Naive thymus-derived CD4-positive, alpha-beta T cell (primary cell): ENCODE results near the gene BARD1. TPM values are rescaled to one million over a fixed set of nuclear protein-coding genes. Genes with fewer than 3 reads are reported as not detected.

Experiments used
- ATAC-seq: fragments of 150-1000 bp; cut with Tn5 transposase; 2 replicates; pipeline ENCODE4 v1.10.0; 2021; ENCODE audit warnings: mild to moderate bottlenecking, moderate library complexity
- CTCF ChIA-PET: fragments of 350-600 bp; sonication (Branson Sonifier 250); formaldehyde crosslinking; loops from one replicate; lab custom pipeline; 2021; ENCODE audit warnings: antibody characterized with exemption; lab: Charles Lee
- POLR2A ChIA-PET: fragments of 350-600 bp; sonication (Branson Sonifier 250); formaldehyde crosslinking; loops from one replicate; lab custom pipeline; 2021; ENCODE audit warnings: antibody characterized with exemption, inconsistent platforms; lab: Charles Lee
- DNase-seq, 9 donors: peaks; one replicate each; pipeline versions ENCODE4 v3.0.0 to v3.0.0-alpha.2; 2020 to 2022; ENCODE audit warnings: mixed read lengths in 1 of 9
- H3K27ac ChIP-seq: one replicate; pipeline ENCODE4 v1.7.0; 2013; ENCODE audit warnings: mild to moderate bottlenecking, low read depth, low read length, moderate library complexity
- H3K27me3 ChIP-seq, 2 donors: one replicate each; pipeline ENCODE4 v1.7.0; 2013; ENCODE audit warnings: low read length in 2 of 2, mild to moderate bottlenecking in 2 of 2, moderate library complexity in 2 of 2; ENCODE audit not compliant: control insufficient read depth in 2 of 2, insufficient read depth in 2 of 2
- H3K36me3 ChIP-seq, 3 experiments: 1 replicate in 2 of 3; 2 replicates in 1 of 3; pipeline ENCODE4 v1.7.0; 2013; ENCODE audit warnings: low read length in 3 of 3, mild to moderate bottlenecking in 3 of 3, moderate library complexity in 1 of 3; ENCODE audit not compliant: insufficient read depth in 3 of 3, control insufficient read depth in 2 of 3
- H3K4me1 ChIP-seq, 2 donors: one replicate each; pipeline ENCODE4 v1.7.0; 2013; ENCODE audit warnings: low read length in 2 of 2, mild to moderate bottlenecking in 2 of 2, moderate library complexity in 1 of 2; ENCODE audit not compliant: control insufficient read depth in 2 of 2, insufficient read depth in 2 of 2
- H3K4me3 ChIP-seq: 2 replicates; pipeline ENCODE4 v1.7.0; 2013; ENCODE audit warnings: mild to moderate bottlenecking, low read length
- H3K9me3 ChIP-seq, 3 experiments: 1 replicate in 2 of 3; 2 replicates in 1 of 3; pipeline ENCODE4 v1.7.0; 2013; ENCODE audit warnings: low read length in 3 of 3; ENCODE audit not compliant: control insufficient read depth in 2 of 3
- H3K27ac Mint-ChIP-seq, 9 donors: one replicate each; pipeline ENCODE4 v1.8.0; 2020 to 2022; ENCODE audit warnings: mixed read lengths in 9 of 9, mild to moderate bottlenecking in 8 of 9, moderate library complexity in 5 of 9, inconsistent platforms in 2 of 9
- H3K27me3 Mint-ChIP-seq, 5 donors: one replicate each; pipeline ENCODE4 v1.8.0; 2021 to 2022; ENCODE audit warnings: mixed read lengths in 5 of 5, mild to moderate bottlenecking in 1 of 5
- H3K36me3 Mint-ChIP-seq, 5 donors: one replicate each; pipeline ENCODE4 v1.8.0; 2020 to 2022; ENCODE audit warnings: mixed read lengths in 5 of 5, mild to moderate bottlenecking in 3 of 5, inconsistent platforms in 1 of 5
- H3K4me1 Mint-ChIP-seq, 7 donors: one replicate each; pipeline ENCODE4 v1.8.0; 2020 to 2022; ENCODE audit warnings: mixed read lengths in 7 of 7, mild to moderate bottlenecking in 3 of 7, inconsistent platforms in 1 of 7
- H3K4me3 Mint-ChIP-seq, 10 donors: one replicate each; pipeline ENCODE4 v1.8.0; 2020 to 2022; ENCODE audit warnings: mild to moderate bottlenecking in 10 of 10, mixed read lengths in 10 of 10, moderate library complexity in 6 of 10, inconsistent platforms in 2 of 10
- H3K9me3 Mint-ChIP-seq, 11 donors: one replicate each; pipeline ENCODE4 v1.8.0; 2020 to 2022; ENCODE audit warnings: mixed read lengths in 11 of 11, mild to moderate bottlenecking in 4 of 11, inconsistent platforms in 1 of 11, moderate library complexity in 1 of 11
- intact Hi-C, 2 donors: fragments of 100-400 bp; cut with micrococcal nuclease; formaldehyde crosslinking; loops; one replicate each; pipeline ENCODE4 v1.15.1; 2023
- polyA plus RNA-seq, 2 donors: library from polyadenylated mRNA; unstranded; fragments of 300-500 nt; fragmentation: Illumina TruSeq; gene quantifications; one replicate each; pipeline ENCODE4 v1.2.3, GENCODE V29; 2021
- total RNA-seq, 6 experiments: library from RNA in 5 of 6; stranded (reverse) in 5 of 6; gene quantifications; 1 replicate in 5 of 6; 2 replicates in 1 of 6; pipeline ENCODE4 v1.2.3 and lab custom pipeline; 2021 to 2026

Gene BARD1
- total and polyA plus RNA-seq, 7 experiments from 2014 or later: 2.8 to 35.9 (median 5.3) TPM

DNA sequence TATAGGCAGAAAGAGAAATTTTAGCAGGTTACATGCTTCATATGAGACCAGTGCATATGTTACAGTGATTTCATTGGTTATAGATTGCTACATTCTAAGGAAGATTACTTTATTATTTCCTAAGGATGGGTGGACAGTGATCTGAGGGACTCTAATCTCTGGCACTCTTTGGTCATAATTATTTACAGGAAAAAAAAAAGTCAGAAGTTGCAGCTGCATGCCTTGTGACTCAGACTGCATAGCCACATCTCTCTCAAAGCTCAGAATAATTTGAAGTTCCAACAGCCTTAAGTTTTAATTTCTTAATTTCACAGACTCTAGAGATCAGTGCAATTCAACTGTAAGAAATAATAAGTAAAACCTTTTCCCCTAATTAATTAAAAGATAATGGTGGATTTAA is 27.1 kb upstream of the BARD1 start:
- DNase-seq (no peak), ATAC-seq (no peak)
- no peak overlapping the region for H3K4me3 ChIP-seq
- Mint-ChIP-seq H3K4me1 (no peaks in the 10 kb centered on the region), H3K9me3 (peaks cover 0 to 4% (median 0%) of the 10 kb centered on the region in 11 donors), H3K36me3 (no peaks in the 10 kb centered on the region), H3K4me3 (no peak overlapping the region), H3K27me3 (peaks cover 0 to 5% (median 0%) of the 10 kb centered on the region in 5 donors), H3K27ac (no peak overlapping the region)
- no peaks in the 10 kb centered on the region for H3K27me3 ChIP-seq
- no peaks in the 10 kb centered on the region for H3K36me3 ChIP-seq
- intact Hi-C loops: no loop called here
- POLR2A ChIA-PET: no interaction called here
- H3K9me3 ChIP-seq: no peaks in the 10 kb centered on the region
- no peak overlapping the region for H3K27ac ChIP-seq
- H3K4me1 ChIP-seq: no peaks in the 10 kb centered on the region
- CTCF ChIA-PET: interaction anchor here (0.8 kb wide), 1 partner anchor 10 kb away, joined by 11 read pairs; no protein-coding TSS in a partner anchor

DNA sequence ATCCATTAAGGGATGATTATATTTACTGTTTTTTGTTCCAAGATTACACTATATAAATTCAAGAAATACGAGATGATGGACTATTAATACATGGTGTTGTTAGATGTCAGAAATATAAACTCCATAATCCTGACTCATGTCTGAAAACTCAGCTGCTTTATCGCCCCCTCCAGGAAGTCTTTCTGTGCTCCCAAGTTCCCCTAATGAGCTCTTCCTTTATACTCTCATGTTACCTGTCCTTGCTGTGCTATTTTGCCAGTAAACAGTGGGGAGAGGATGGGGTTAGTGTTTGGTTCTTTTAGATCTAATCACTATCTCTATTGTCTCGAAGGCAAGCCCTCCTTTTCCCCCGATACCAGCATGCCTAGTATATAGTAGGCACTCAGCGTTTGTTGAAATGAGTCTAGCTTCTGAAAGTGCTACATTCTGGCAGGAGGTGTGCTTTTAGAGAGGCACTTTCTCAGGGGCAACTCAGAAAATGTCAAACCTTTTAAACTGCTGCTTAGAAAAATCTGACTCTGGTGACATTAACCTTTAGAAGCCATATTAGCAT is 21.4 kb upstream of the BARD1 start:
- Histone ChIP-seq H3K36me3 (no peaks in the 10 kb centered on the region), H3K27ac (no peak overlapping the region), H3K4me3 (no peak overlapping the region), H3K27me3 (no peaks in the 10 kb centered on the region), H3K9me3 (no peaks in the 10 kb centered on the region), H3K4me1 (no peaks in the 10 kb centered on the region)
- intact Hi-C loops: loop anchor here in 1 of 2 donors (2.0 to 5.0 kb wide), 2 partner anchors 1024 to 1580 kb away; no protein-coding TSS in a partner anchor
- no peak overlapping the region for H3K4me3 Mint-ChIP-seq
- peaks cover 0 to 12% (median 5%) of the 10 kb centered on the region in 5 donors for H3K27me3 Mint-ChIP-seq
- peak in 2 of 9 donors; percentile 6 to 22 for DNase-seq
- H3K9me3 Mint-ChIP-seq: no peaks in the 10 kb centered on the region
- no peaks in the 10 kb centered on the region for H3K4me1 Mint-ChIP-seq
- H3K36me3 Mint-ChIP-seq: no peaks in the 10 kb centered on the region
- H3K27ac Mint-ChIP-seq: no peak overlapping the region
- ATAC-seq: no peak
- POLR2A ChIA-PET: no interaction called here
- CTCF ChIA-PET: interaction anchor here (0.8 kb wide), 1 partner anchor 1575 kb away, joined by 3 read pairs; no protein-coding TSS in a partner anchor

DNA sequence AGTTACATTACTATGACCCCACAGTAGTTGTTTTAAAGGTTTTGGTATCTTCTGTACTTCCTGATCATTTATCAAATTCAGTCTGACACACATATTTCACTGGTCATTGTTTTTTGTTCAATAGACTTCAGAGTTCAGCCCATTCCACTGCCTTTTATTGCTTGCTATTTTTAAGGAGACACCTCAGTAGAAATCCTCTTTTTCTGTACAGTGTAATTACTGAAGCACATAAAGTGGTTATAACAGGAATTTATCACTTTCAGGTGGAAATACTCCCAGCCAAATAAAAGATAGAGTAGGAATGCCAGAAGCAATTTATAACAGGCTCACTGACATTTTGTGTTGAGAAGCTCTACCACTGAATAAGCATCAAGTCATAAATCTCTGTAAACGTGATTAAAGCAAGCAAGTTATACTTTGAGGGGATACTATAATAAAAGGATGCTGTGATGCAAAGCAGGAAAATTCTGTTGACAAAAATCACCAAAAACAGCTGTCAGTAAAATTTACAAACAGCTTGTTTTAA is 6.6 kb upstream of the BARD1 start:
- no peaks in the 10 kb centered on the region for H3K36me3 ChIP-seq
- ATAC-seq (no peak), DNase-seq (no peak)
- Mint-ChIP-seq H3K36me3 (no peaks in the 10 kb centered on the region), H3K9me3 (no peaks in the 10 kb centered on the region), H3K4me3 (no peak overlapping the region), H3K27me3 (peaks cover 6 to 36% (median 18%) of the 10 kb centered on the region in 5 donors), H3K4me1 (peaks cover 0 to 1% (median under 1%) of the 10 kb centered on the region in 7 donors), H3K27ac (no peak overlapping the region)
- no peaks in the 10 kb centered on the region for H3K9me3 ChIP-seq
- no peak overlapping the region for H3K4me3 ChIP-seq
- CTCF ChIA-PET: no interaction called here
- POLR2A ChIA-PET: no interaction called here
- no peaks in the 10 kb centered on the region for H3K27me3 ChIP-seq
- H3K27ac ChIP-seq: no peak overlapping the region
- no peaks in the 10 kb centered on the region for H3K4me1 ChIP-seq
- intact Hi-C loops: loop anchor here in 1 of 2 donors (10.0 kb wide), 1 partner anchor 619 kb away; the partner anchor contains the start of gene FN1

DNA sequence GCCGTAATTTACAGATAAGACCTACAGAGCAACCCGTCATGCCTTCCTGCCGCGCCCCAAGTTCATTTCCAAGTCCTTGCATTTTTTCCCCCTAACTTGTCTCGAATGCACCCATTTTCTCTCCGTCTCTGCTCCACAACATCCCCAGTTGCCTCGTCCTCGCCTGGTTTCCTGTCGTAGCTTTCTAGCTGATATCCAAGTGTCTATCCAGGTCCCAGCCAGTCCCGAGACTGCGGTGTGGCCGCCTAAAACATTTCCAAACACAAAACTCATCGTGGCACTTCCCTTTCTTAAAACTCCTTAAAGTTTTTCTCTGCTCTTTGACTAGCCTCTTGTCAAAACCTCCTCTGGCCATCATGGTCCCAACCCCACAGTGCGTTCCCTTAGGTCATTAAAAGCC is 1.2 kb upstream of the BARD1 start:
- peak overlapping the region in 7 of 9 donors; percentile 3 to 88 (median 72) for H3K27ac Mint-ChIP-seq

DNA sequence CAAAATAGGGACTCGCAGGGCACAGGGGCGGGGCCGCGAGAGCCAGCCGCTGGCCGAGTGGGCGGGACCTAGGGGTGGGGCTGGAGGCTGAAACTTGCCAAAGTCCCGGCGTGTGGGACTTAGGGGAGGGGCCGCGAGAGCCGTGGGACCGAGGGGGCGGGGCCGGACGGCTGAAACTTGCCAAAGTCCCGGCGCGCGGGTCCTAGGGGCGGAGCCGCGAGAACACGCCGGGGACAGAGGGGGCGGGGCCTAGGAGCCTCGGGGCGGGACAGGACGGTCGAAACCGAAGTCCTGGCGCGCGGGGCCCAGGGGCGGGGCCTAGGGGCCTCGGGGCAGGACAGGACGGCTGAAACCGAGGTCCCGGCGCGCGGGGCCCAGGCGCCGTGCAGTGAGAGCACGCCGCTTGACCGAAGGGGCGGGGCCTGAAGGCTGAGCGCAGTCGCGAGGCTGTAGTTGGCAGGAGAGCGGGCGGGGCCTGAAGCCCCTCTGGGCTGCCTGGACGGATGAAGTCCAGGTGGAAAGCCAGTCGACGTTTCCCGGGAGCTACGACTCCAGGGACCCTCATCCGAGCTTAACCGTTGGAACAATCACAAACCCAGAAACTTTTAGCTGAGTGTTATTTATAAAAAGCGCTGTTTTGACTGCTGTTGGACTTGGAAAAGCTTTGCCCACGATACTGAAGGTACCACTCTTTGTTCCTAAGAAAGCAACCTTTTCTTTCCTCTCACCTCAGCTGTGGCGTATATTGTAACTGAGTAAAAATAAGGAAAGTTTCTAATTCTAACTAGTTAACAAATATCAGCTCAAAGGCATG is 475 bp upstream of the BARD1 start:
- peak; percentile 75 to 100 (median 84) for DNase-seq
- Mint-ChIP-seq H3K4me1 (peaks cover 10 to 43% (median 35%) of the 10 kb centered on the region in 7 donors), H3K9me3 (no peaks in the 10 kb centered on the region), H3K27ac (peak overlapping the region in 8 of 9 donors; percentile 56 to 95 (median 85)), H3K27me3 (peaks cover 0 to 28% (median 9%) of the 10 kb centered on the region in 5 donors), H3K36me3 (no peaks in the 10 kb centered on the region), H3K4me3 (peak overlapping the region; percentile 88 to 98 (median 96))
- H3K36me3 ChIP-seq: peaks cover 0 to 5% (median 0%) of the 10 kb centered on the region in 3 experiments
- POLR2A ChIA-PET: no interaction called here
- CTCF ChIA-PET: no interaction called here
- H3K4me3 ChIP-seq: peak overlapping the region; percentile 75
- H3K9me3 ChIP-seq: no peaks in the 10 kb centered on the region
- H3K27ac ChIP-seq: peak overlapping the region; percentile 72
- intact Hi-C loops: loop anchor here (1.0 to 10.0 kb wide), 16 partner anchors 68 to 1687 kb away; partner anchors contain the start of genes ATIC (in 2 of the 2), PECR (in 2 of the 2), SPAG16 (in 2 of the 2) and TMEM169 (in 2 of the 2)
- peaks cover 0 to 7% of the 10 kb centered on the region in 2 donors for H3K4me1 ChIP-seq
- peak; percentile 89 for ATAC-seq
- no peaks in the 10 kb centered on the region for H3K27me3 ChIP-seq

More for the DNA sequence above, 1.2 kb upstream of the BARD1 start:
- Histone ChIP-seq H3K4me3 (peak overlapping the region; percentile 75), H3K27ac (no peak overlapping the region), H3K4me1 (peaks cover 0 to 7% of the 10 kb centered on the region in 2 donors), H3K36me3 (peaks cover 0 to 5% (median 0%) of the 10 kb centered on the region in 3 experiments), H3K27me3 (no peaks in the 10 kb centered on the region), H3K9me3 (no peaks in the 10 kb centered on the region)
- intact Hi-C loops: loop anchor here in 1 of 2 donors (2.0 to 10.0 kb wide), 2 partner anchors 624 to 1658 kb away; partner anchors contain the start of gene FN1
- H3K4me3 Mint-ChIP-seq: peak overlapping the region; percentile 88 to 98 (median 96)
- no peak for DNase-seq
- peaks cover 8 to 36% (median 30%) of the 10 kb centered on the region in 7 donors for H3K4me1 Mint-ChIP-seq
- no peaks in the 10 kb centered on the region for H3K9me3 Mint-ChIP-seq
- peaks cover 0 to 28% (median 9%) of the 10 kb centered on the region in 5 donors for H3K27me3 Mint-ChIP-seq
- H3K36me3 Mint-ChIP-seq: no peaks in the 10 kb centered on the region
- ChIA-PET POLR2A (no interaction called here), CTCF (no interaction called here)
- ATAC-seq: no peak

DNA sequence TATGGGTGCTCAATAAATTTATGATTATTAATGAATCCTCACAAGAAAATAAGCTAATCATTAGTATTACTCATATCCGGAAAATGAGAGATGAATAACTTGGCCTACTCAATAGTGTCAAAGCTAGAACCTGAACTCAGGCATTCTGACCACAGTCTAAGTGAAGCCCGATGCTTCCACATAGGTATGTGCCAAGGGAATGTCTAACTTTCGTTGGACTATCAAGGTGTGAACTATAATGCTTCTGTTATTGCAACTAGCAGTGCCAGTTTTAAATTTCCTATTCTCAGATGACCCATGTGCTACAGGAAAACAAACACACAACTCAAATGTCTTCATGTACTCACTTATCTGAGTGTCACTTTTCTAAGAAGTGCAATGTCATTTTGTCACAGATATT is 1.8 kb downstream of the BARD1 start:
- Histone ChIP-seq H3K27ac (peak overlapping the region; percentile 72), H3K9me3 (no peaks in the 10 kb centered on the region), H3K4me3 (peak overlapping the region; percentile 75), H3K36me3 (peaks cover 0 to 5% (median 0%) of the 10 kb centered on the region in 3 experiments), H3K27me3 (no peaks in the 10 kb centered on the region), H3K4me1 (peaks cover 0 to 7% of the 10 kb centered on the region in 2 donors)
- Mint-ChIP-seq H3K4me3 (peak overlapping the region; percentile 88 to 98 (median 96)), H3K4me1 (peaks cover 10 to 56% (median 35%) of the 10 kb centered on the region in 7 donors), H3K27me3 (peaks cover 0 to 13% (median 0%) of the 10 kb centered on the region in 5 donors), H3K36me3 (no peaks in the 10 kb centered on the region), H3K9me3 (no peaks in the 10 kb centered on the region), H3K27ac (peak overlapping the region; percentile 40 to 96 (median 87))
- ChIA-PET POLR2A (no interaction called here), CTCF (no interaction called here)
- no peak for ATAC-seq
- intact Hi-C loops: loop anchor here (1.0 to 10.0 kb wide), 12 partner anchors 7 to 1690 kb away; partner anchors contain the start of genes PECR (in 2 of the 2), TMEM169 (in 2 of the 2), IKZF2 (in 1 of the 2) and RPL37A (in 1 of the 2)
- no peak for DNase-seq
